IMR-90 (cell line): ENCODE data around the gene PATE4. TPM values are rescaled to one million over a fixed set of nuclear protein-coding genes. Genes with fewer than 3 reads are reported as not detected.

Experiments used
- ATAC-seq: fragments of 200-7000 bp; cut with Tn5 transposase; 2 replicates; pipeline ENCODE4 v1.9.1; 2020; ENCODE audit warnings: low read depth, mild to moderate bottlenecking, moderate library complexity
- BruUV-seq: library from RNA; stranded (reverse); fragments of 400-500 nt; replicated peaks from 2 replicates; lab custom pipeline; 2021; lab: Mats Ljungman, UMichigan
- CTCF ChIA-PET: fragments of 300-600 bp; formaldehyde crosslinking; extraction: SDS; loops from one replicate; lab custom pipeline; 2021; ENCODE audit warnings: antibody characterized with exemption; lab: Yijun Ruan, JAX
- POLR2A ChIA-PET: fragments of 300-600 bp; sonication (Branson Sonifier 250); formaldehyde crosslinking; loops from one replicate; lab custom pipeline; 2022; ENCODE audit warnings: antibody characterized with exemption; ENCODE audit not compliant: unreplicated experiment; lab: Charles Lee
- DNase-seq: peaks from one replicate; pipeline ENCODE4 v3.0.0; 2013
- H2AFZ ChIP-seq: replicated peaks from 2 replicates; pipeline ENCODE3; 2013; ENCODE audit warnings: low read length, mild to moderate bottlenecking; ENCODE audit not compliant: poor library complexity
- H2AK5ac ChIP-seq: 2 replicates; pipeline ENCODE4 v1.6.1; 2013; ENCODE audit warnings: low read depth, low read length, inconsistent platforms
- H2AK9ac ChIP-seq: replicated peaks from 2 replicates; pipeline ENCODE3; 2013; ENCODE audit warnings: mild to moderate bottlenecking, low read depth, low read length, moderate library complexity; ENCODE audit not compliant: poor library complexity
- H2BK120ac ChIP-seq: 2 replicates; pipeline ENCODE4 v1.6.1; 2013; ENCODE audit warnings: low read depth, low read length, inconsistent platforms
- H2BK15ac ChIP-seq: 3 replicates; pipeline ENCODE4 v1.6.1; 2013; ENCODE audit warnings: low read depth, low read length, inconsistent platforms
- H2BK20ac ChIP-seq: 2 replicates; pipeline ENCODE4 v1.6.1; 2013; ENCODE audit warnings: low read depth, mild to moderate bottlenecking, inconsistent platforms, low read length, moderate library complexity
- H2BK5ac ChIP-seq: 2 replicates; pipeline ENCODE4 v1.6.1; 2013; ENCODE audit warnings: mild to moderate bottlenecking, low read depth, low read length, inconsistent platforms; ENCODE audit not compliant: poor library complexity, severe bottlenecking
- H3K14ac ChIP-seq: replicated peaks from 2 replicates; pipeline ENCODE4 v1.6.1; 2013; ENCODE audit warnings: low read depth, low read length, inconsistent platforms
- H3K18ac ChIP-seq: 2 replicates; pipeline ENCODE4 v1.6.1; 2013; ENCODE audit warnings: low read depth, low read length, control low read depth
- H3K23ac ChIP-seq: 2 replicates; pipeline ENCODE4 v1.6.1; 2013; ENCODE audit warnings: low read depth, low read length, inconsistent platforms
- H3K27ac ChIP-seq: 2 replicates; pipeline ENCODE4 v1.5.1; 2013; ENCODE audit warnings: mild to moderate bottlenecking, control low read depth, low read length; ENCODE audit not compliant: insufficient read depth
- H3K27me3 ChIP-seq: 2 replicates; pipeline ENCODE4 v1.6.1; 2013; ENCODE audit warnings: low read length; ENCODE audit not compliant: control insufficient read depth, insufficient read depth
- H3K36me3 ChIP-seq: 2 replicates; pipeline ENCODE4 v1.6.1; 2013; ENCODE audit warnings: low read length, mixed read lengths; ENCODE audit not compliant: control insufficient read depth, insufficient read depth
- H3K4ac ChIP-seq: 2 replicates; pipeline ENCODE4 v1.6.1; 2013; ENCODE audit warnings: low read depth, low read length, inconsistent platforms
- H3K4me1 ChIP-seq: 2 replicates; pipeline ENCODE4 v1.6.1; 2013; ENCODE audit warnings: low read length, mixed read lengths; ENCODE audit not compliant: control insufficient read depth, insufficient read depth
- H3K4me2 ChIP-seq: 2 replicates; pipeline ENCODE4 v1.6.1; 2013; ENCODE audit warnings: low read depth, mild to moderate bottlenecking, control low read depth, low read length, moderate library complexity
- H3K4me3 ChIP-seq: 2 replicates; pipeline ENCODE4 v1.5.1; 2013; ENCODE audit warnings: low read depth, mild to moderate bottlenecking, control low read depth, low read length, moderate library complexity; ENCODE audit not compliant: insufficient read depth
- H3K56ac ChIP-seq: 2 replicates; pipeline ENCODE4 v1.6.1; 2013; ENCODE audit warnings: low read length, inconsistent platforms; ENCODE audit not compliant: insufficient read depth; ENCODE audit errors: extremely low read depth
- H3K79me1 ChIP-seq, 2 experiments: 2 replicates each; pipeline ENCODE4 v1.6.1; 2013; ENCODE audit warnings: low read length in 2 of 2, inconsistent platforms in 1 of 2, low read depth in 1 of 2
- H3K9ac ChIP-seq: 2 replicates; pipeline ENCODE4 v1.6.1; 2013; ENCODE audit warnings: low read depth, low read length, control low read depth
- H3K9me1 ChIP-seq: 2 replicates; pipeline ENCODE4 v1.6.1; 2013; ENCODE audit warnings: low read length, inconsistent platforms; ENCODE audit not compliant: insufficient read depth
- H3K9me3 ChIP-seq: 2 replicates; pipeline ENCODE4 v1.6.1; 2013; ENCODE audit warnings: low read length; ENCODE audit not compliant: control insufficient read depth, insufficient read depth
- H4K20me1 ChIP-seq: 2 replicates; pipeline ENCODE4 v1.6.1; 2013; ENCODE audit warnings: low read length, inconsistent platforms; ENCODE audit not compliant: insufficient read depth
- H4K5ac ChIP-seq: 2 replicates; pipeline ENCODE4 v1.6.1; 2013; ENCODE audit warnings: mild to moderate bottlenecking, low read depth, low read length, control low read depth
- H4K8ac ChIP-seq, 2 experiments: 2 replicates each; pipeline ENCODE4 v1.6.1; 2013; ENCODE audit warnings: low read depth in 2 of 2, low read length in 2 of 2, control low read depth in 1 of 2, inconsistent platforms in 1 of 2
- H4K91ac ChIP-seq: 2 replicates; pipeline ENCODE4 v1.6.1; 2013; ENCODE audit warnings: low read depth, low read length, inconsistent platforms; ENCODE audit not compliant: insufficient read depth
- BHLHE40 ChIP-seq: fragments of 150-350 bp; IDR thresholded peaks from 2 replicates; pipeline ENCODE4 v1.6.1; 2016; ENCODE audit warnings: mild to moderate bottlenecking, low read depth, low read length
- MAFK ChIP-seq: IDR thresholded peaks from 2 replicates; pipeline ENCODE4 v1.6.1; 2012; ENCODE audit warnings: low read depth, low read length, improper control_type of control experiment
- WGBS, 2 experiments: methylation state at CpG; one replicate each; pipeline versions ENCODE4 v1.1.5 to v1.1.7; 2013; ENCODE audit warnings: missing lambda C conversion rate in 2 of 2; ENCODE audit not compliant: insufficient read length in 1 of 2; ENCODE audit errors: extremely low coverage in 2 of 2; 5-methylcytosine and 5-hydroxymethylcytosine counted together
- dilution Hi-C: fragments of 300-500 bp; cut with HindIII; formaldehyde crosslinking; loops from one replicate; pipeline ENCODE4 v1.14.3; 2018; ENCODE audit warnings: low sequenced_read_pairs; ENCODE audit not compliant: unreplicated experiment
- in situ Hi-C: fragments of 300-500 bp; cut with MboI; formaldehyde crosslinking; loops from 3 replicates; pipeline ENCODE4 v1.14.3; 2019; ENCODE audit warnings: low sequenced_read_pairs, inconsistent platforms, mixed read lengths
- intact Hi-C: fragments of 100-400 bp; cut with micrococcal nuclease; formaldehyde crosslinking; loops from 2 replicates; pipeline ENCODE4 v1.10.0; 2022
- polyA plus RNA-seq, 3 experiments: library from polyadenylated mRNA; depleted of rRNA; stranded (reverse); fragments of >200 nt; gene quantifications; 2 replicates each; pipeline ENCODE4 v1.2.3, GENCODE V29; 2012; ENCODE audit warnings: low replicate concordance in 1 of 3
- total RNA-seq: library from RNA; depleted of rRNA; stranded (reverse); fragments of >200 nt; gene quantifications from 2 replicates; pipeline ENCODE4 v1.2.3, GENCODE V29; 2012

The PATE4 gene
- total and polyA plus RNA-seq, 2 of the 4 experiments (the other 2 are of a cell fraction) = not detected

- Histone ChIP-seq H3K4me3 (no peak overlapping the region), H2BK5ac (no peak overlapping the region), H3K9me3 (peaks cover 2% of the 10 kb centered on the region), H2AK9ac (no peak overlapping the region), H3K9ac (no peak overlapping the region), H4K5ac (no peak overlapping the region), H3K4ac (no peak overlapping the region), H3K23ac (no peak overlapping the region), H4K20me1 (no peaks in the 10 kb centered on the region), H2AK5ac (no peak overlapping the region), H3K27me3 (no peaks in the 10 kb centered on the region), H3K14ac (no peak overlapping the region), H2BK15ac (no peak overlapping the region), H4K91ac (no peak overlapping the region), H2BK20ac (no peak overlapping the region), H3K27ac (no peak overlapping the region), H3K4me1 (no peaks in the 10 kb centered on the region), H3K56ac (no peak overlapping the region), H3K79me1 (no peaks in the 10 kb centered on the region), H4K8ac (no peak overlapping the region), H2AFZ (no peak overlapping the region), H2BK120ac (no peak overlapping the region), H3K4me2 (no peak overlapping the region), H3K18ac (no peak overlapping the region), H3K36me3 (no peaks in the 10 kb centered on the region), H3K9me1 (no peaks in the 10 kb centered on the region)
- BruUV-seq = no TSS peak
- ChIA-PET POLR2A (no interaction called here), CTCF (no interaction called here)
- dilution Hi-C loops (no loop called here), intact Hi-C loops (no loop called here), in situ Hi-C loops (no loop called here)
- DNase-seq (no peak), ATAC-seq (no peak)
- no peak for TF ChIP-seq MAFK
- no peak for TF ChIP-seq BHLHE40
- no CpG with 5 or more reads among the region's 1 CpG for WGBS, 2 experiments
These were observed 30.7 kb upstream of the PATE4 start for GRCh38 chr11:125802387-125802786.
